Fibroblast of lung (primary cell): Measurements from ENCODE around the gene NOM1. TPM values are rescaled to one million over a fixed set of nuclear protein-coding genes. Genes with fewer than 3 reads are reported as not detected.

ENCODE experiments used
- DNase-seq, 2 donors: peaks; one replicate each; pipeline versions ENCODE4 v3.0.0 to v3.0.0-alpha.2; 2010; ENCODE audit warnings: low read depth in 2 of 2
- H2AFZ ChIP-seq: 2 replicates; pipeline ENCODE4 v1.5.1; 2012; ENCODE audit warnings: low read length, control low read depth, inconsistent platforms
- H3K27ac ChIP-seq: 2 replicates; pipeline ENCODE4 v1.5.1; 2011; ENCODE audit warnings: low read length, control low read depth; ENCODE audit not compliant: insufficient read depth
- H3K27me3 ChIP-seq: 2 replicates; pipeline ENCODE4 v1.5.1; 2011; ENCODE audit warnings: mild to moderate bottlenecking, low read length; ENCODE audit not compliant: control insufficient read depth, insufficient read depth
- H3K36me3 ChIP-seq: 2 replicates; pipeline ENCODE4 v1.5.1; 2011; ENCODE audit warnings: low read length; ENCODE audit not compliant: control insufficient read depth, insufficient read depth
- H3K4me1 ChIP-seq: 2 replicates; pipeline ENCODE4 v1.5.1; 2011; ENCODE audit warnings: low read length; ENCODE audit not compliant: control insufficient read depth, insufficient read depth; ENCODE audit errors: extremely low read depth
- H3K4me2 ChIP-seq: 2 replicates; pipeline ENCODE4 v1.5.1; 2011; ENCODE audit warnings: low read length, control low read depth; ENCODE audit not compliant: insufficient read depth; ENCODE audit errors: extremely low read depth
- H3K4me3 ChIP-seq, 4 experiments: fragments of 200-600 bp in 1 of 4; sonication (generic) in 1 of 4; replicated peaks in 1 of 4; 2 replicates each; pipeline ENCODE4 v1.5.1; 2011 to 2016; ENCODE audit warnings: low read length in 4 of 4, low read depth in 3 of 4, mild to moderate bottlenecking in 3 of 4, control low read depth in 2 of 4, inconsistent platforms in 1 of 4, mixed read lengths in 1 of 4; ENCODE audit not compliant: insufficient read depth in 1 of 4; ENCODE audit errors: control extremely low read depth in 1 of 4
- H3K79me2 ChIP-seq: 2 replicates; pipeline ENCODE4 v1.5.1; 2012; ENCODE audit warnings: mild to moderate bottlenecking, low read length, inconsistent platforms; ENCODE audit not compliant: control insufficient read depth, insufficient read depth
- H3K9ac ChIP-seq: 2 replicates; pipeline ENCODE4 v1.5.1; 2011; ENCODE audit warnings: mild to moderate bottlenecking, low read length, control low read depth; ENCODE audit not compliant: insufficient read depth
- H3K9me3 ChIP-seq: 2 replicates; pipeline ENCODE4 v1.5.1; 2012; ENCODE audit warnings: low read depth, low read length; ENCODE audit not compliant: control insufficient read depth, insufficient read depth
- H4K20me1 ChIP-seq: 2 replicates; pipeline ENCODE4 v1.5.1; 2011; ENCODE audit warnings: low read length; ENCODE audit not compliant: control insufficient read depth, insufficient read depth; ENCODE audit errors: extremely low read depth
- EZH2 ChIP-seq: IDR thresholded peaks from 2 replicates; pipeline ENCODE4 v1.5.1; 2012; ENCODE audit warnings: low read length, control low read depth, mild to moderate bottlenecking; ENCODE audit errors: missing control alignments
- polyA plus RNA-seq, 2 donors: library from polyadenylated mRNA; depleted of rRNA in 1 of 2; stranded (reverse) in 1 of 2; unstranded in 1 of 2; fragments of >200 nt; gene quantifications; 2 replicates each; pipeline ENCODE4 v1.2.1, GENCODE V29; 2011 to 2012; ENCODE audit warnings: missing spikeins in 1 of 2
- total RNA-seq: library from RNA; depleted of rRNA; stranded (reverse); fragments of >200 nt; gene quantifications from 2 replicates; pipeline ENCODE4 v1.2.1, GENCODE V29; 2014
- TF ChIP-seq, protein P1 (sequence below), 2 donors: IDR thresholded peaks in 1 of 2; conservative IDR thresholded peaks in 1 of 2; 1 replicate in 1 of 2; 2 replicates in 1 of 2; pipeline ENCODE4 v1.5.1; 2011 to 2012; ENCODE audit warnings: low read length in 2 of 2, control low read depth in 1 of 2, inconsistent platforms in 1 of 2, low read depth in 1 of 2, mild to moderate bottlenecking in 1 of 2

NOM1 gene
- total and polyA plus RNA-seq, 2 donors (not counting 1 experiment from before 2014, with no cell fraction given) = 5.6 to 13.9 TPM

DNA sequence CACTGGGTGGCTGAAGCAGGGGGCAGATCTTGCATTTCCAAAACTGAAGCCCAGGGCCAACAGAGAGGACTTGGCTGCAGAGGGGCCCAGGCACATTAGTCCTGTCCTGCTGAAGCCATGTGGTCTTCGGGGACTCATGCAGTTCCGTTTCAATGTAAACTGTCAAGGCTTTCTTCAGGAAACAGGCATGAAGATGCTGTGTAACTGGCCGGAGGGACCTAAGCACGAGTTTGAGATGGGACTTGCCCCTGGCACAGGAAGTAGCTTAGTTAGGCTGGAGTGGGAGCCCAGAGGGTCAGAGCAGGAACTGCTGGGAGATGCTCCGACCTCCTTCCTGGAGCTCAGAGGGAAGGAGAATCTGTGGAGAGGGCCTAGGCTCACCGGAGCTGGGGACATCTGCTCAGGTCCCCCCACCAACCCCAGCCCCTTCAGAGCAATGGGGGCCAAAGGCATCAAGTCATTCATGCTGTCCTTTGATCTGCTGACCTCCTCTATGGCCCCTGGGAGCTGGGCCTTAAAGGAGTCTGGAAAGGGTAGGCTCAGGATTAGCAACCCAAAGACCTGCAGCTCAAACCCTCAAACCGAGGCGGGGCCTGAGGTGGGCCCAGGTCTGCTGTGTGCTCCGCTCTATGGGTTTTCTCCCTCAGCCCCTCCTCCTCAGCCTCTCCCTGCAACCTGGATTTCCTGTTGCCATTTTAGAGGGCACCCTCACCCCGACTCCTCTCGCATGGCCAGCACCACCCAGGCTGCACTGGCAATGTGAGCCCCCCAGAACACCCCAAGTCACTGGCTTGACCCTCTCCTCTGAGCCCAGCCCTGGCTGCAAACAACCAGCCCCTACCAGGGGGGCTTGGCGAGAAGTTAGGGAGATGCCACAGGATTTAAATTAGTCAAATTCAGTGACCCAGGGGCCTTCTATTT lies 65.4 kb downstream of the NOM1 start:
- Histone ChIP-seq H3K4me2 (no peak overlapping the region), H2AFZ (no peak overlapping the region), H3K36me3 (no peaks in the 10 kb centered on the region), H3K9me3 (no peaks in the 10 kb centered on the region), H3K9ac (no peak overlapping the region), H4K20me1 (no peaks in the 10 kb centered on the region), H3K4me3 (no peak overlapping the region), H3K4me1 (no peaks in the 10 kb centered on the region), H3K79me2 (no peaks in the 10 kb centered on the region), H3K27me3 (peaks cover 87% of the 10 kb centered on the region), H3K27ac (no peak overlapping the region)
- DNase-seq = no peak
- TF ChIP-seq EZH2 = no peak
- TF ChIP-seq, protein P1, sequence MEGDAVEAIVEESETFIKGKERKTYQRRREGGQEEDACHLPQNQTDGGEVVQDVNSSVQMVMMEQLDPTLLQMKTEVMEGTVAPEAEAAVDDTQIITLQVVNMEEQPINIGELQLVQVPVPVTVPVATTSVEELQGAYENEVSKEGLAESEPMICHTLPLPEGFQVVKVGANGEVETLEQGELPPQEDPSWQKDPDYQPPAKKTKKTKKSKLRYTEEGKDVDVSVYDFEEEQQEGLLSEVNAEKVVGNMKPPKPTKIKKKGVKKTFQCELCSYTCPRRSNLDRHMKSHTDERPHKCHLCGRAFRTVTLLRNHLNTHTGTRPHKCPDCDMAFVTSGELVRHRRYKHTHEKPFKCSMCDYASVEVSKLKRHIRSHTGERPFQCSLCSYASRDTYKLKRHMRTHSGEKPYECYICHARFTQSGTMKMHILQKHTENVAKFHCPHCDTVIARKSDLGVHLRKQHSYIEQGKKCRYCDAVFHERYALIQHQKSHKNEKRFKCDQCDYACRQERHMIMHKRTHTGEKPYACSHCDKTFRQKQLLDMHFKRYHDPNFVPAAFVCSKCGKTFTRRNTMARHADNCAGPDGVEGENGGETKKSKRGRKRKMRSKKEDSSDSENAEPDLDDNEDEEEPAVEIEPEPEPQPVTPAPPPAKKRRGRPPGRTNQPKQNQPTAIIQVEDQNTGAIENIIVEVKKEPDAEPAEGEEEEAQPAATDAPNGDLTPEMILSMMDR (conservative IDR thresholded peaks at IDR 0.05 in 1 of 2, IDR thresholded peaks at IDR 0.05 in 1 of 2; ENCODE audit: low read depth in 1 of 2, low read length in 2 of 2) = no peak

DNA sequence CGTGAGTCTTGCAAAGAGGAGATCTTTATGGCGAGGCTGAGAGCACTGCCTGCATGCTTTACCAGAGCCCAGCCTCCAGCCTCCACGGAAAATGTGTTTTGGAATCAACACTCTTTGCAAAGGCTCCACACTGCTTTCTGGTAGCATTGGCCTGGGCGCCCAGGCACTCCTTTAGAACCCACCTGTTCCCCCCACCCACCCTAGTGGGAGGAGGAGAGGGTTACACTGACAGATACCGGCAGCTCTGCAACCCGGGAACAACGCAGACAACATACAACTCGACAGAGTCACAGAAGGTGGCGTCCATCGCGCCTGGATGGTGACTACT lies 66.5 kb downstream of the NOM1 start:
- Histone ChIP-seq H3K9me3 (no peaks in the 10 kb centered on the region), H3K79me2 (no peaks in the 10 kb centered on the region), H3K27ac (no peak overlapping the region), H4K20me1 (no peaks in the 10 kb centered on the region), H2AFZ (no peak overlapping the region), H3K4me1 (no peaks in the 10 kb centered on the region), H3K36me3 (no peaks in the 10 kb centered on the region), H3K27me3 (peaks cover 92% of the 10 kb centered on the region), H3K9ac (no peak overlapping the region), H3K4me3 (no peak overlapping the region), H3K4me2 (no peak overlapping the region)
- TF ChIP-seq, protein P1 (conservative IDR thresholded peaks at IDR 0.05 in 1 of 2, IDR thresholded peaks at IDR 0.05 in 1 of 2; ENCODE audit: low read depth in 1 of 2, low read length in 2 of 2) = no peak
- TF ChIP-seq EZH2 = peak; percentile 23
- no peak for DNase-seq

DNA sequence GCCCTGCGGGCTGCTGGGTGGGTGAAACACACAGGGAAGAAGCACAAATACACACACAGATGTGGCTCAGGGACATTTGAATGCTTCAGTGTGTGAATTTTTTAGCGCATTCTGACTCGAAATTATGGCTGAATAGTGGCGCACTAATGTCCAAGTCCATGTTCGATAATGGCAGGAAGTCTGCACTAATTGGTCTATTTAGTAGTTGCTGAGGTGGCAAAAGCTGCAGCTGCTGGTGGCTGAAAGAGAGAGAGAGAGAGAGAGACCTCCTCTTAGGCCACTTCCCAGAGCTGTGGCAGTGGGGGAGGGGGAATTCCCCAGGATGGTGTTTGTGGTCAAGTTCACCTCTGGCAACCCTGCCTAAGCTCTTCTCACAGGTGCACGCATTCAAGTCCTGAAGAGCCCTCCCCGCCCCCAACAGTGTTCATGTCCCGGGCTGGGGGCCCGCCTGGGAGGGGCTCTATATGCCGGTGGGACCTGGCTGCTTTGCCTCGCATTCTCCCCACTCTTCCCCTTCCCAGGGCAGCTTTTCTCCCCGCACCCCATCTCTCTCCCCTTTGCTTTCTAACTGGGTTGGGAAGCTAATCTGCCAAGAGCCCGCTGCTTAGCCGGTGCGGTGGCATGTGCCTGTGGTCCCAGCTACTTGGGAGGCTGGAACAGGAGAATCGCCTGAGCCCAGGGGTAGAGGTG lies 67.0 kb downstream of the NOM1 start:
- Histone ChIP-seq H3K79me2 (no peaks in the 10 kb centered on the region), H2AFZ (no peak overlapping the region), H3K27ac (no peak overlapping the region), H4K20me1 (no peaks in the 10 kb centered on the region), H3K36me3 (no peaks in the 10 kb centered on the region), H3K27me3 (peaks cover 91% of the 10 kb centered on the region), H3K4me1 (no peaks in the 10 kb centered on the region), H3K4me3 (no peak overlapping the region), H3K9ac (no peak overlapping the region), H3K4me2 (no peak overlapping the region), H3K9me3 (no peaks in the 10 kb centered on the region)
- peak; percentile 15 for TF ChIP-seq EZH2
- TF ChIP-seq, protein P1 (conservative IDR thresholded peaks at IDR 0.05 in 1 of 2, IDR thresholded peaks at IDR 0.05 in 1 of 2; ENCODE audit: low read depth in 1 of 2, low read length in 2 of 2) = no peak
- DNase-seq = no peak
